Heart left ventricle (tissue), 16 donors: ENCODE data around the gene RUBCNL. TPM values are rescaled to one million over a fixed set of nuclear protein-coding genes. Genes with fewer than 3 reads are reported as not detected.
"Not testable (repeated sequence)": the region's sequence is repeated elsewhere in the genome, so short reads cannot be mapped to it uniquely, and the experiment has no call there.

Experiments used
- ATAC-seq, 4 donors: fragments of 200-7000 bp; cut with Tn5 transposase; one replicate each; pipeline ENCODE4 v1.9.1; 2020 to 2022; ENCODE audit warnings: moderate library complexity in 4 of 4, mild to moderate bottlenecking in 3 of 4, moderate number of reproducible peaks in 1 of 4
- DNase-seq, 5 donors: peaks; one replicate each; pipeline ENCODE4 v3.0.0-alpha.2; 2020
- H3K27ac ChIP-seq, 12 donors: fragments of 200-600 bp; sonication (generic) in 4 of 12; one replicate each; pipeline versions ENCODE4 v1.5.0 to v1.8.0; 2016 to 2022; ENCODE audit warnings: mild to moderate bottlenecking in 2 of 12
- H3K27me3 ChIP-seq, 9 donors: fragments of 200-600 bp; sonication (generic) in 2 of 9; one replicate each; pipeline versions ENCODE4 v1.5.1 to v1.8.0; 2016 to 2022; ENCODE audit warnings: mild to moderate bottlenecking in 3 of 9
- H3K36me3 ChIP-seq, 9 donors: fragments of 200-600 bp; sonication (generic) in 2 of 9; one replicate each; pipeline versions ENCODE4 v1.5.0 to v1.8.0; 2018 to 2022; ENCODE audit warnings: mild to moderate bottlenecking in 2 of 9
- H3K4me1 ChIP-seq, 12 donors: fragments of 200-600 bp; sonication (generic) in 4 of 12; one replicate each; pipeline versions ENCODE4 v1.5.0 to v1.8.0; 2016 to 2022; ENCODE audit warnings: mild to moderate bottlenecking in 3 of 12
- H3K4me3 ChIP-seq, 12 donors: fragments of 200-600 bp; sonication (generic) in 4 of 12; one replicate each; pipeline versions ENCODE4 v1.5.0 to v1.8.0; 2017 to 2022; ENCODE audit warnings: mild to moderate bottlenecking in 9 of 12, moderate library complexity in 4 of 12
- H3K9me3 ChIP-seq, 12 donors: fragments of 200-600 bp; sonication (generic) in 4 of 12; one replicate each; pipeline versions ENCODE4 v1.5.0 to v1.8.0; 2016 to 2022; ENCODE audit warnings: mild to moderate bottlenecking in 1 of 12
- POLR2A ChIP-seq, 2 donors: fragments of 450-650 bp; IDR thresholded peaks; one replicate each; pipeline ENCODE4 v1.6.1; 2017; ENCODE audit warnings: antibody characterized with exemption in 2 of 2, mild to moderate bottlenecking in 2 of 2, moderate library complexity in 2 of 2
- WGBS, 4 donors: extraction: QIAGEN DNeasy Blood & Tissue Kit in 2 of 4; methylation state at CpG; one replicate each; pipeline versions ENCODE4 v1.1.5 to v1.1.7; 2013 to 2018; 5-methylcytosine and 5-hydroxymethylcytosine counted together
- intact Hi-C, 10 donors: fragments of 100-400 bp; cut with DNase I; formaldehyde crosslinking; loops; one replicate each; pipeline versions ENCODE4 v1.11.1 to v1.14.2; 2022
- long read RNA-seq, 3 donors: library from polyadenylated mRNA; unstranded; transcript quantifications; one replicate each; pipeline ENCODE4 v2.0.0, GENCODE V29; 2020 to 2021
- polyA plus RNA-seq, 2 donors: library from polyadenylated mRNA; stranded (reverse); fragments of 200-250 nt; gene quantifications; one replicate each; pipeline ENCODE4 v1.2.3, GENCODE V29; 2013
- total RNA-seq, 9 donors: library from RNA; depleted of rRNA in 2 of 9; stranded (reverse); fragments of >200 nt in 2 of 9; fragmentation: NEBNext Ultra II Directional in 3 of 9; extraction: Animal tissue kit (Norgen Biotek cat#: 25700) in 3 of 9; gene quantifications; one replicate each; pipeline versions ENCODE4 v1.1.0 to v1.2.4, GENCODE V29; 2016 to 2023
- TF ChIP-seq, protein P1 (sequence below), 12 donors: fragments of 200-600 bp; sonication (generic) in 4 of 12; IDR thresholded peaks; one replicate each; pipeline versions ENCODE4 v1.5.0 to v1.8.0; 2018 to 2022; ENCODE audit warnings: antibody characterized with exemption in 12 of 12, mild to moderate bottlenecking in 5 of 12
- donor health status: ischemic (EF 13 %, LVEDD 7.1; RV severe dilation, severe dysfunction).
- donor health status: healthy with polysubstance abuse.
- donor health status: DM: no; HTN: yes; CAD: no.
- donor health status: DM: no; HTN: no; CAD: no.
- donor health status: ischemic (EF 25% LVEDD 6.9; RV normal size, moderate dysfunction).
- donor health status: ischemic (EF 25% LVEDD 5.7; RV mildly dilated, moderate dysfunction).
- donor health status: healthy.
- donor health status: DM: yes; HTN: yes; CAD: no.
- donor health status: ischemic (EF 35%, LVEDD 5.7; RV mildly dilated, moderate dysfunction).
- donor health status: nonischemic (EF 11% LVEDD 7.7; RV severe dilation, severe dysfunction).
- donor health status: DM: yes; HTN: yes; CAD: no.
- donor health status: PGD.
- donor health status: ischemic (EF 29% LVEDD 5.4; RV normal size, mild dysfunction).
- donor health status: nonischemic (EF 23%, LVEDD 6.1; RV moderate dilation, normal function).

The RUBCNL gene, protein sequence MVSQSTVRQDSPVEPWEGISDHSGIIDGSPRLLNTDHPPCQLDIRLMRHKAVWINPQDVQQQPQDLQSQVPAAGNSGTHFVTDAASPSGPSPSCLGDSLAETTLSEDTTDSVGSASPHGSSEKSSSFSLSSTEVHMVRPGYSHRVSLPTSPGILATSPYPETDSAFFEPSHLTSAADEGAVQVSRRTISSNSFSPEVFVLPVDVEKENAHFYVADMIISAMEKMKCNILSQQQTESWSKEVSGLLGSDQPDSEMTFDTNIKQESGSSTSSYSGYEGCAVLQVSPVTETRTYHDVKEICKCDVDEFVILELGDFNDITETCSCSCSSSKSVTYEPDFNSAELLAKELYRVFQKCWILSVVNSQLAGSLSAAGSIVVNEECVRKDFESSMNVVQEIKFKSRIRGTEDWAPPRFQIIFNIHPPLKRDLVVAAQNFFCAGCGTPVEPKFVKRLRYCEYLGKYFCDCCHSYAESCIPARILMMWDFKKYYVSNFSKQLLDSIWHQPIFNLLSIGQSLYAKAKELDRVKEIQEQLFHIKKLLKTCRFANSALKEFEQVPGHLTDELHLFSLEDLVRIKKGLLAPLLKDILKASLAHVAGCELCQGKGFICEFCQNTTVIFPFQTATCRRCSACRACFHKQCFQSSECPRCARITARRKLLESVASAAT
- total RNA-seq, result 1 to 10 TPM in 2 of 9 donors, under 1 TPM in 6, not detected in 1; 0.25 to 5.9 (median 0.51) TPM
- polyA plus RNA-seq, result under 1 TPM; 0.29 to 0.42 TPM
- long read RNA-seq, donor 1, partial matches to known transcripts, result 0 of 1 reads
- long read RNA-seq, donor 1, other reads (novel, unspliced or antisense), result 0 of 1 reads
- long read RNA-seq, donor 2, partial matches to known transcripts, result 0 of 2 reads
- long read RNA-seq, donor 2, other reads (novel, unspliced or antisense), result 2 of 2 reads
- long read RNA-seq, donor 3, result 0 reads

DNA sequence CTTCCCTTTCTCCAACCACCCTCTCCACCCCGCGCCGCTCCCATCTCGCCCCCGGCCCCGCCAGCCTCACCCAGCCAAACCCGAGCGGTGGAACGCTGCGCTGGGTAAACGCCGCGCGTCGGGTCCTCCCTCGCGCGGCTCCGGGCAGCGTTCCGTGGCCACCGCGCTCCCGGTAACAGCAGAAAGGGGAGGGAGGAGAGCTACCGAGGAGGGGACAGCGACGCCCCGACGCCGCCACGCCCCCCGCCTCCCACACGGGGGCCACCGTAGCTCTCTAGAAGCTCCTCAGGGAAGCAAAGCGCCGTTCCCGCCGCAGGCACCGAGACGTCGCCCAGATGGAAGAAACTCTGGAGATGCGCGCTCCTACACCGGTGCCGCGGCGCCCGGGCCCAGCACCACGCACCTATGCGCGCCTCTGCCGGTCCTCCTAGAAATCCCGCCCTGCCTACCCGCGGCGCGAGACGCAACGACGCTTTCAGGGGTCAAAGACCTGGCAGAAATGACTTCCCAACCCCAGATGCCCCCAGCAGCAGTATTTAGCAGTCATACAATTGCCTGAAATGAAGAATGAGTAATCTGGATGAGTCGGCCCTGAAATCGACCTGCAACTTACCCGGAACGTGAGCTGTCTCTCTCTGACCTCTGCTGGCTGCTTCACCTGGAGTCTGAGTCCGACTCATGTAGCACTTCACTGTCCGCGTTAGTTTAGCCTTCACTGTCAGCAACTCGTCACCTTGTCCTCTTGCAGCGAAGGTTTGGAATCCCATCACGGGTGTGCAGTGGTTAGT lies at the start of gene RUBCNL:
Gene RUBCNL, minus strand, starts transcription at position 189 of the 788 bp plus-strand sequence. CDS start 14,777 bp downstream, outside the sequence.
- intact Hi-C loops, result no loop called here
- H3K36me3 ChIP-seq, result no peaks in the 10 kb centered on the region
- TF ChIP-seq, protein P1, sequence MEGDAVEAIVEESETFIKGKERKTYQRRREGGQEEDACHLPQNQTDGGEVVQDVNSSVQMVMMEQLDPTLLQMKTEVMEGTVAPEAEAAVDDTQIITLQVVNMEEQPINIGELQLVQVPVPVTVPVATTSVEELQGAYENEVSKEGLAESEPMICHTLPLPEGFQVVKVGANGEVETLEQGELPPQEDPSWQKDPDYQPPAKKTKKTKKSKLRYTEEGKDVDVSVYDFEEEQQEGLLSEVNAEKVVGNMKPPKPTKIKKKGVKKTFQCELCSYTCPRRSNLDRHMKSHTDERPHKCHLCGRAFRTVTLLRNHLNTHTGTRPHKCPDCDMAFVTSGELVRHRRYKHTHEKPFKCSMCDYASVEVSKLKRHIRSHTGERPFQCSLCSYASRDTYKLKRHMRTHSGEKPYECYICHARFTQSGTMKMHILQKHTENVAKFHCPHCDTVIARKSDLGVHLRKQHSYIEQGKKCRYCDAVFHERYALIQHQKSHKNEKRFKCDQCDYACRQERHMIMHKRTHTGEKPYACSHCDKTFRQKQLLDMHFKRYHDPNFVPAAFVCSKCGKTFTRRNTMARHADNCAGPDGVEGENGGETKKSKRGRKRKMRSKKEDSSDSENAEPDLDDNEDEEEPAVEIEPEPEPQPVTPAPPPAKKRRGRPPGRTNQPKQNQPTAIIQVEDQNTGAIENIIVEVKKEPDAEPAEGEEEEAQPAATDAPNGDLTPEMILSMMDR (IDR thresholded peaks at IDR 0.05), result no peak
- TF ChIP-seq POLR2A (IDR thresholded peaks at IDR 0.05), result no peak
- DNase-seq, result peak; percentile 36 to 81 (median 49)
- peak within 1 kb of the TSS in 11 of 12 donors; percentile 18 to 64 (median 49) for H3K4me3 ChIP-seq
- WGBS, 4 donors, result 2 to 5% (median 3%) methylated on average over 50 to 70 of the region's 70 CpGs
- H3K27ac ChIP-seq, result peak within 1 kb of the TSS in 2 of 12 donors; percentile 5 to 58
- peak in 3 of 4 donors; percentile 37 to 71 (median 44) for ATAC-seq
- H3K27me3 ChIP-seq, result peaks cover 11 to 52% (median 20%) of the 10 kb centered on the region in 9 donors
- peaks cover 0 to 43% (median 1%) of the 10 kb centered on the region in 12 donors for H3K4me1 ChIP-seq
- no peaks in the 10 kb centered on the region for H3K9me3 ChIP-seq

DNA sequence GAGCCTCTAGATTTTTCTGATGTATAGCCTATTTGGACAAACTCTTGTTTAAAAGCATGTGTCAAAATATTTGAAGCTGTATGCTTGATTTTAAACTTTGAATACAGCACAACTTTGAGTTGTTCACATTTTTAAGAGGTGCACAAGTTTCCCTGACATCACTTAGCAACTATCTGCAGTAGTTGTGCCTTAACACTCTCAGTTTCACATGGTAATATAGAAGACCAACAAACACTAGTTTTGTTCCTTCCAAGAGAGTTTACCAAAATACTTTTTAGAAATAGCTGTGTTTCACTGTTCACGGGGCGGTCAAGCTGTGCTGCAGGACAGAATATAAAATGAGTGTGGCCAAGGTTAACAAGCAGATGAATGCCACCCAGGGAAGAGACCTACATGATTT lies 42.5 kb upstream of the RUBCNL start:
- H3K27me3 ChIP-seq, H3K9me3 ChIP-seq, H3K36me3 ChIP-seq, intact Hi-C loops, ATAC-seq, H3K27ac ChIP-seq, DNase-seq, H3K4me3 ChIP-seq, H3K4me1 ChIP-seq: not testable (repeated sequence)
- 95 to 96% (median 96%) methylated on average over 2 of the region's 2 CpGs for WGBS, 4 donors

DNA sequence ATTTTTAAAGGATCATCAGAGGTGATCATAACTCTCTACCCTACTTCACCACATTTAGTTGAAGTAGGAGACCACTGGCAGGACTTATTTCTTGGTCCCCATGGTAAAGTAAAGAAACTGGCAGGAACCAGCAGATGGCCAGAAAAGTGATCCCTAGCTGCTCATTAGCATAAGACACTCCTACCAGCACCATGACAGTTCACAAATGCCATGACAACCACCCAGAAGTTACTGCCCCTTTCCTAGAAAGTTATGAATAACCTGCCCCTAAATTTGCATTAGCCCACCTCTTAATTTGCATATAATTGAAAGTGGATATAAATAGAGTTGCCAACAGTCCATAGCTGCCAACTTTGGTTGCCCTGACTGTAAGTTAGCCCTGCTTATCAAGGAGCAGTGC lies 18.4 kb upstream of the RUBCNL start:
- no peaks in the 10 kb centered on the region for H3K9me3 ChIP-seq
- no peak for DNase-seq
- H3K4me1 ChIP-seq, result peaks cover 0 to 46% (median 0%) of the 10 kb centered on the region in 12 donors
- intact Hi-C loops, result no loop called here
- no peak for TF ChIP-seq POLR2A (IDR thresholded peaks at IDR 0.05)
- TF ChIP-seq, protein P1 (IDR thresholded peaks at IDR 0.05), result no peak
- peaks cover 0 to 4% (median 0%) of the 10 kb centered on the region in 9 donors for H3K27me3 ChIP-seq
- no peaks in the 10 kb centered on the region for H3K36me3 ChIP-seq
- ATAC-seq, result no peak
- peak overlapping the region in 1 of 12 donors; percentile 90 for H3K27ac ChIP-seq
- H3K4me3 ChIP-seq, result no peak overlapping the region

DNA sequence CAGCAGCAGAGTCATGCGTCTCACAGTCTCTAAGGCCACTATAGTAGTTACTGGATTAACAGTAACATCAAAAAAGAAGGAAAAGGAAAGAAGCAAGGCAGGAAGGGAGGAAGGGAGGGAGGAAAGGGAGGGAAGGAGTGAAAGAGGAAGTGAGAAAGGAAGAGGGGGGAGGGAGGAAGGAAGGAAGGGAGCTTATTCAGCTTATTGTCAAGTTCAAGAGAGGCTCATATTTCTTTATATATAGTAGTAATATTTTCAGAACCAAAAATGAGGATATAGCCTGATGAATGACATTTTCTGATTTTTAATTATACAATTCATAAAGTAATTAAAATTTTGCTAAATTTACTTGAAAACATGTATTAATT lies 17.7 kb upstream of the RUBCNL start:
- Histone ChIP-seq H3K4me1 (peaks cover 0 to 53% (median 0%) of the 10 kb centered on the region in 12 donors), H3K9me3 (no peaks in the 10 kb centered on the region), H3K36me3 (no peaks in the 10 kb centered on the region), H3K4me3 (no peak overlapping the region), H3K27ac (peak overlapping the region in 2 of 12 donors; percentile 17 to 90), H3K27me3 (peaks cover 0 to 4% (median 0%) of the 10 kb centered on the region in 9 donors)
- no peak for DNase-seq
- 69 to 82% (median 77%) methylated on average over 1 of the region's 1 CpG for WGBS, 4 donors
- ATAC-seq, result peak in 2 of 4 donors; percentile 30 to 34
- intact Hi-C loops, result no loop called here
- TF ChIP-seq, protein P1 (IDR thresholded peaks at IDR 0.05), result no peak
- no peak for TF ChIP-seq POLR2A (IDR thresholded peaks at IDR 0.05)
